SK-N-SH treated with all-trans-retinoic acid at 6 μM for 48 hours (cell line): ENCODE measurements around the gene RNF113B.

Experiments
- POU6F1 ChIP-seq: fragments of 250-450 bp; sonication (Bioruptor Pico); IDR thresholded peaks from 2 replicates; pipeline ENCODE4 v1.8.0; 2021; ENCODE audit warnings: low read depth, mild to moderate bottlenecking, moderate library complexity, borderline replicate concordance
- RARB ChIP-seq: fragments of 250-450 bp; sonication (Bioruptor Pico); IDR thresholded peaks from 2 replicates; pipeline ENCODE4 v1.8.0; 2021; ENCODE audit warnings: mild to moderate bottlenecking, moderate library complexity
- TOX ChIP-seq: fragments of 250-450 bp; sonication (Bioruptor Pico); IDR thresholded peaks from 2 replicates; pipeline ENCODE4 v1.8.0; 2021; ENCODE audit warnings: mild to moderate bottlenecking, moderate library complexity, borderline replicate concordance
- ZC3H10 ChIP-seq: fragments of 250-450 bp; sonication (Bioruptor Pico); IDR thresholded peaks from 2 replicates; pipeline ENCODE4 v1.5.1; 2021; ENCODE audit warnings: mild to moderate bottlenecking, moderate library complexity
- ZFP3 ChIP-seq: fragments of 250-450 bp; sonication (Bioruptor Pico); IDR thresholded peaks from 2 replicates; pipeline ENCODE4 v1.5.0; 2020; ENCODE audit warnings: mild to moderate bottlenecking, moderate library complexity
- ZFP30 ChIP-seq: fragments of 450-650 bp; formaldehyde crosslinking; IDR thresholded peaks from 2 replicates; pipeline ENCODE4 v1.5.0; 2022; ENCODE audit warnings: mild to moderate bottlenecking, moderate library complexity
- ZNF70 ChIP-seq: fragments of 450-650 bp; formaldehyde crosslinking; IDR thresholded peaks from 2 replicates; pipeline ENCODE4 v1.5.0; 2020; ENCODE audit warnings: mild to moderate bottlenecking, moderate library complexity
- TF ChIP-seq, protein P1 (sequence below): fragments of 250-450 bp; sonication (Bioruptor Pico); IDR thresholded peaks from 2 replicates; pipeline ENCODE4 v1.8.0; 2020; ENCODE audit warnings: mild to moderate bottlenecking, moderate library complexity, borderline replicate concordance
- TF ChIP-seq, protein P2 (sequence below): fragments of 250-450 bp; sonication (Bioruptor Pico); IDR thresholded peaks from 2 replicates; pipeline ENCODE4 v1.5.1; 2021; ENCODE audit warnings: mild to moderate bottlenecking, moderate library complexity

- TF ChIP-seq ZFP30 (no peak), POU6F1 (CRISPR knock-in tag) (no peak), ZC3H10 (CRISPR knock-in tag) (no peak), TOX (CRISPR knock-in tag) (no peak), RARB (CRISPR knock-in tag) (no peak), ZNF70 (CRISPR knock-in tag) (no peak), ZFP3 (CRISPR knock-in tag) (no peak)
- TF ChIP-seq, protein P1, sequence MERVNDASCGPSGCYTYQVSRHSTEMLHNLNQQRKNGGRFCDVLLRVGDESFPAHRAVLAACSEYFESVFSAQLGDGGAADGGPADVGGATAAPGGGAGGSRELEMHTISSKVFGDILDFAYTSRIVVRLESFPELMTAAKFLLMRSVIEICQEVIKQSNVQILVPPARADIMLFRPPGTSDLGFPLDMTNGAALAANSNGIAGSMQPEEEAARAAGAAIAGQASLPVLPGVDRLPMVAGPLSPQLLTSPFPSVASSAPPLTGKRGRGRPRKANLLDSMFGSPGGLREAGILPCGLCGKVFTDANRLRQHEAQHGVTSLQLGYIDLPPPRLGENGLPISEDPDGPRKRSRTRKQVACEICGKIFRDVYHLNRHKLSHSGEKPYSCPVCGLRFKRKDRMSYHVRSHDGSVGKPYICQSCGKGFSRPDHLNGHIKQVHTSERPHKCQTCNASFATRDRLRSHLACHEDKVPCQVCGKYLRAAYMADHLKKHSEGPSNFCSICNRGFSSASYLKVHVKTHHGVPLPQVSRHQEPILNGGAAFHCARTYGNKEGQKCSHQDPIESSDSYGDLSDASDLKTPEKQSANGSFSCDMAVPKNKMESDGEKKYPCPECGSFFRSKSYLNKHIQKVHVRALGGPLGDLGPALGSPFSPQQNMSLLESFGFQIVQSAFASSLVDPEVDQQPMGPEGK (CRISPR knock-in tag): no peak
- TF ChIP-seq, protein P2, sequence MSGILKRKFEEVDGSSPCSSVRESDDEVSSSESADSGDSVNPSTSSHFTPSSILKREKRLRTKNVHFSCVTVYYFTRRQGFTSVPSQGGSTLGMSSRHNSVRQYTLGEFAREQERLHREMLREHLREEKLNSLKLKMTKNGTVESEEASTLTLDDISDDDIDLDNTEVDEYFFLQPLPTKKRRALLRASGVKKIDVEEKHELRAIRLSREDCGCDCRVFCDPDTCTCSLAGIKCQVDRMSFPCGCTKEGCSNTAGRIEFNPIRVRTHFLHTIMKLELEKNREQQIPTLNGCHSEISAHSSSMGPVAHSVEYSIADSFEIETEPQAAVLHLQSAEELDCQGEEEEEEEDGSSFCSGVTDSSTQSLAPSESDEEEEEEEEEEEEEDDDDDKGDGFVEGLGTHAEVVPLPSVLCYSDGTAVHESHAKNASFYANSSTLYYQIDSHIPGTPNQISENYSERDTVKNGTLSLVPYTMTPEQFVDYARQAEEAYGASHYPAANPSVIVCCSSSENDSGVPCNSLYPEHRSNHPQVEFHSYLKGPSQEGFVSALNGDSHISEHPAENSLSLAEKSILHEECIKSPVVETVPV (CRISPR knock-in tag): no peak
Measured at GRCh38 chr13:98173431-98174152, 3.5 kb downstream of the RNF113B start.
